ENCODE measurements around the gene UXT. TPM values are rescaled to one million over a fixed set of nuclear protein-coding genes. Genes with fewer than 3 reads are reported as not detected.

Gene UXT
- total and polyA plus RNA-seq, 2 experiments from 2014 or later, result 58.4 to 141 TPM

DNA sequence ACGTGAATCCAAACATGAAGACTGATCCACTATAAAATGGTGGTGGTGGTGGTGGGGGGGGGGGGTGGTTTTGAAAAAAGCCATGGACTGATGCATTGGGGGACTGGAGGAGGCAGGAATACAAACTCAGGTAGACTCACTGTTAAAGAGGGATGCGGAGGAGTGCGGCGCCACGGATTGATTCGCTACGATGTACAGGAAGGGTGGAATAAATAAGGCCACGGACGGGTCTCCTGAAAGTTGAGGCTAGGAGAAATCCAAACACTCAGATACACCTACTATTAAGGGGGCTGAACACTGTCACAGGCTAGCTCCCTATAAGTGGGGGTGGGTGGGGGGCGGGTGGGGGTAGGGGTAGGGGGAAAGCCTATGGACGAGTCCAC is 9.2 kb downstream of the UXT start (continued):
- TF ChIP-seq, protein P1, sequence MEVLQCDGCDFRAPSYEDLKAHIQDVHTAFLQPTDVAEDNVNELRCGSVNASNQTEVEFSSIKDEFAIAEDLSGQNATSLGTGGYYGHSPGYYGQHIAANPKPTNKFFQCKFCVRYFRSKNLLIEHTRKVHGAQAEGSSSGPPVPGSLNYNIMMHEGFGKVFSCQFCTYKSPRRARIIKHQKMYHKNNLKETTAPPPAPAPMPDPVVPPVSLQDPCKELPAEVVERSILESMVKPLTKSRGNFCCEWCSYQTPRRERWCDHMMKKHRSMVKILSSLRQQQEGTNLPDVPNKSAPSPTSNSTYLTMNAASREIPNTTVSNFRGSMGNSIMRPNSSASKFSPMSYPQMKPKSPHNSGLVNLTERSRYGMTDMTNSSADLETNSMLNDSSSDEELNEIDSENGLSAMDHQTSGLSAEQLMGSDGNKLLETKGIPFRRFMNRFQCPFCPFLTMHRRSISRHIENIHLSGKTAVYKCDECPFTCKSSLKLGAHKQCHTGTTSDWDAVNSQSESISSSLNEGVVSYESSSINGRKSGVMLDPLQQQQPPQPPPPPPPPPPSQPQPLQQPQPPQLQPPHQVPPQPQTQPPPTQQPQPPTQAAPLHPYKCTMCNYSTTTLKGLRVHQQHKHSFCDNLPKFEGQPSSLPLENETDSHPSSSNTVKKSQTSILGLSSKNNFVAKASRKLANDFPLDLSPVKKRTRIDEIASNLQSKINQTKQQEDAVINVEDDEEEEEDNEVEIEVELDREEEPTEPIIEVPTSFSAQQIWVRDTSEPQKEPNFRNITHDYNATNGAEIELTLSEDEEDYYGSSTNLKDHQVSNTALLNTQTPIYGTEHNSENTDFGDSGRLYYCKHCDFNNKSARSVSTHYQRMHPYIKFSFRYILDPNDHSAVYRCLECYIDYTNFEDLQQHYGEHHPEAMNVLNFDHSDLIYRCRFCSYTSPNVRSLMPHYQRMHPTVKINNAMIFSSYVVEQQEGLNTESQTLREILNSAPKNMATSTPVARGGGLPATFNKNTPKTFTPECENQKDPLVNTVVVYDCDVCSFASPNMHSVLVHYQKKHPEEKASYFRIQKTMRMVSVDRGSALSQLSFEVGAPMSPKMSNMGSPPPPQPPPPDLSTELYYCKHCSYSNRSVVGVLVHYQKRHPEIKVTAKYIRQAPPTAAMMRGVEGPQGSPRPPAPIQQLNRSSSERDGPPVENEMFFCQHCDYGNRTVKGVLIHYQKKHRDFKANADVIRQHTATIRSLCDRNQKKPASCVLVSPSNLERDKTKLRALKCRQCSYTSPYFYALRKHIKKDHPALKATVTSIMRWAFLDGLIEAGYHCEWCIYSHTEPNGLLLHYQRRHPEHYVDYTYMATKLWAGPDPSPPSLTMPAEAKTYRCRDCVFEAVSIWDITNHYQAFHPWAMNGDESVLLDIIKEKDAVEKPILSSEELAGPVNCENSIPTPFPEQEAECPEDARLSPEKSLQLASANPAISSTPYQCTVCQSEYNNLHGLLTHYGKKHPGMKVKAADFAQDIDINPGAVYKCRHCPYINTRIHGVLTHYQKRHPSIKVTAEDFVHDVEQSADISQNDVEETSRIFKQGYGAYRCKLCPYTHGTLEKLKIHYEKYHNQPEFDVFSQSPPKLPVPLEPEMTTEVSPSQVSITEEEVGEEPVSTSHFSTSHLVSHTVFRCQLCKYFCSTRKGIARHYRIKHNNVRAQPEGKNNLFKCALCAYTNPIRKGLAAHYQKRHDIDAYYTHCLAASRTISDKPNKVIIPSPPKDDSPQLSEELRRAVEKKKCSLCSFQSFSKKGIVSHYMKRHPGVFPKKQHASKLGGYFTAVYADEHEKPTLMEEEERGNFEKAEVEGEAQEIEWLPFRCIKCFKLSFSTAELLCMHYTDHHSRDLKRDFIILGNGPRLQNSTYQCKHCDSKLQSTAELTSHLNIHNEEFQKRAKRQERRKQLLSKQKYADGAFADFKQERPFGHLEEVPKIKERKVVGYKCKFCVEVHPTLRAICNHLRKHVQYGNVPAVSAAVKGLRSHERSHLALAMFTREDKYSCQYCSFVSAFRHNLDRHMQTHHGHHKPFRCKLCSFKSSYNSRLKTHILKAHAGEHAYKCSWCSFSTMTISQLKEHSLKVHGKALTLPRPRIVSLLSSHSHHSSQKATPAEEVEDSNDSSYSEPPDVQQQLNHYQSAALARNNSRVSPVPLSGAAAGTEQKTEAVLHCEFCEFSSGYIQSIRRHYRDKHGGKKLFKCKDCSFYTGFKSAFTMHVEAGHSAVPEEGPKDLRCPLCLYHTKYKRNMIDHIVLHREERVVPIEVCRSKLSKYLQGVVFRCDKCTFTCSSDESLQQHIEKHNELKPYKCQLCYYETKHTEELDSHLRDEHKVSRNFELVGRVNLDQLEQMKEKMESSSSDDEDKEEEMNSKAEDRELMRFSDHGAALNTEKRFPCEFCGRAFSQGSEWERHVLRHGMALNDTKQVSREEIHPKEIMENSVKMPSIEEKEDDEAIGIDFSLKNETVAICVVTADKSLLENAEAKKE (CRISPR knock-in tag; IDR thresholded peaks at IDR 0.05), result no peak
- no peak for TF ChIP-seq EZH2phosphoT487 (IDR thresholded peaks at IDR 0.05; ENCODE audit: unreplicated experiment)

DNA sequence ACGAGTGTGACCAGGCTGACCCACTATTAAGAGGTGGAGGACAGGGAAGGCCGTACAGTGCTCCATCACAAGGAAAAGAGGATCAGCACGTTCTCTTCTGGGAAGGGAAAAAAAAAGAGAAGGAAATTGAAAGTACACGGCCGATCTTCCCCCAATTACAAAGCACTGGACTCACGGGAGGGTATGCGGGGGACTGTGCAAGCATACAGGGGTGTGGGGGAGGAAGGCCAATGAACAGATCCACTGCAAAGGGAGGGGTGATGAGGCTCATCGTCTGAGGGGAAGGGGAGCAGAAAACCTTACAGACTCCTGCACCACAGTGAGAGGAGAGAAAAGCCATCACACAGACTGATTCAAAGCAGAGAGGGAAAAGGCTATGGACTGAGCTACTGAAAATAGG is 9.7 kb downstream of the UXT start:
- Histone ChIP-seq H3K27ac (ENCODE audit: low read depth) (no peak overlapping the region), H3K36me3 (ENCODE audit: insufficient read depth) (no peaks in the 10 kb centered on the region), H3K79me2 (replicated peaks; ENCODE audit: insufficient read depth) (peaks cover 21% of the 10 kb centered on the region), H3K4me2 (peak overlapping the region; percentile 73), H4K20me1 (replicated peaks; ENCODE audit: insufficient read depth) (no peaks in the 10 kb centered on the region; the same call in 1 of the 2 replicates), H3F3A (replicated peaks; ENCODE audit: low read depth) (no peaks in the 10 kb centered on the region), H2AFZ (no peak overlapping the region), H3K27me3 (ENCODE audit: insufficient read depth) (no peaks in the 10 kb centered on the region), H3K4me1 (ENCODE audit: insufficient read depth) (peaks cover 3% of the 10 kb centered on the region; the same call in 1 of the 2 replicates), H3K9me2 (ENCODE audit: insufficient read depth) (no peaks in the 10 kb centered on the region), H3K4me3 (peak overlapping the region; percentile 69)
- DNase-seq (ENCODE audit: low spot score) (no peak), ATAC-seq (no peak)
- Mint-ChIP-seq H3K4me1 (peaks cover 23% of the 10 kb centered on the region), H3K27ac (no peak overlapping the region), H3K27me3 (ENCODE audit: insufficient read depth, low read depth, poor library complexity) (peaks cover 11% of the 10 kb centered on the region), H3K9me3 (no peaks in the 10 kb centered on the region), H3K4me3 (peak overlapping the region; percentile 92), H3K36me3 (ENCODE audit: low read depth) (peaks cover 27% of the 10 kb centered on the region)
- TF ChIP-seq JUNB (IDR thresholded peaks at IDR 0.05; ENCODE audit: unreplicated experiment), result no peak
- TF ChIP-seq, protein P2, sequence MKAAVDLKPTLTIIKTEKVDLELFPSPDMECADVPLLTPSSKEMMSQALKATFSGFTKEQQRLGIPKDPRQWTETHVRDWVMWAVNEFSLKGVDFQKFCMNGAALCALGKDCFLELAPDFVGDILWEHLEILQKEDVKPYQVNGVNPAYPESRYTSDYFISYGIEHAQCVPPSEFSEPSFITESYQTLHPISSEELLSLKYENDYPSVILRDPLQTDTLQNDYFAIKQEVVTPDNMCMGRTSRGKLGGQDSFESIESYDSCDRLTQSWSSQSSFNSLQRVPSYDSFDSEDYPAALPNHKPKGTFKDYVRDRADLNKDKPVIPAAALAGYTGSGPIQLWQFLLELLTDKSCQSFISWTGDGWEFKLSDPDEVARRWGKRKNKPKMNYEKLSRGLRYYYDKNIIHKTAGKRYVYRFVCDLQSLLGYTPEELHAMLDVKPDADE (IDR thresholded peaks at IDR 0.05), result no peak
- no peak for TF ChIP-seq EZH2 (IDR thresholded peaks at IDR 0.05; ENCODE audit: low read depth, unreplicated experiment)
- no peak for TF ChIP-seq CREB1 (CRISPR knock-in tag; IDR thresholded peaks at IDR 0.05; ENCODE audit: low read depth)
- no peak for TF ChIP-seq ZNF331 (CRISPR knock-in tag; IDR thresholded peaks at IDR 0.05; ENCODE audit: low read depth)
- TF ChIP-seq NANOG (IDR thresholded peaks at IDR 0.05; ENCODE audit: borderline replicate concordance), result no peak
- no peak for TF ChIP-seq POLR2AphosphoS5 (IDR thresholded peaks at IDR 0.05; ENCODE audit: low read depth)
- TF ChIP-seq, protein P3, sequence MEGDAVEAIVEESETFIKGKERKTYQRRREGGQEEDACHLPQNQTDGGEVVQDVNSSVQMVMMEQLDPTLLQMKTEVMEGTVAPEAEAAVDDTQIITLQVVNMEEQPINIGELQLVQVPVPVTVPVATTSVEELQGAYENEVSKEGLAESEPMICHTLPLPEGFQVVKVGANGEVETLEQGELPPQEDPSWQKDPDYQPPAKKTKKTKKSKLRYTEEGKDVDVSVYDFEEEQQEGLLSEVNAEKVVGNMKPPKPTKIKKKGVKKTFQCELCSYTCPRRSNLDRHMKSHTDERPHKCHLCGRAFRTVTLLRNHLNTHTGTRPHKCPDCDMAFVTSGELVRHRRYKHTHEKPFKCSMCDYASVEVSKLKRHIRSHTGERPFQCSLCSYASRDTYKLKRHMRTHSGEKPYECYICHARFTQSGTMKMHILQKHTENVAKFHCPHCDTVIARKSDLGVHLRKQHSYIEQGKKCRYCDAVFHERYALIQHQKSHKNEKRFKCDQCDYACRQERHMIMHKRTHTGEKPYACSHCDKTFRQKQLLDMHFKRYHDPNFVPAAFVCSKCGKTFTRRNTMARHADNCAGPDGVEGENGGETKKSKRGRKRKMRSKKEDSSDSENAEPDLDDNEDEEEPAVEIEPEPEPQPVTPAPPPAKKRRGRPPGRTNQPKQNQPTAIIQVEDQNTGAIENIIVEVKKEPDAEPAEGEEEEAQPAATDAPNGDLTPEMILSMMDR (conservative IDR thresholded peaks at IDR 0.05; ENCODE audit: low read depth in 2 of 2), result no peak
- no peak for TF ChIP-seq STAT1 (IDR thresholded peaks at IDR 0.05; ENCODE audit: unreplicated experiment)
- TF ChIP-seq EZH2phosphoT487 (IDR thresholded peaks at IDR 0.05; ENCODE audit: unreplicated experiment), result no peak
- TF ChIP-seq ZNF114 (CRISPR knock-in tag; IDR thresholded peaks at IDR 0.05), result no peak
- TF ChIP-seq, protein P4, sequence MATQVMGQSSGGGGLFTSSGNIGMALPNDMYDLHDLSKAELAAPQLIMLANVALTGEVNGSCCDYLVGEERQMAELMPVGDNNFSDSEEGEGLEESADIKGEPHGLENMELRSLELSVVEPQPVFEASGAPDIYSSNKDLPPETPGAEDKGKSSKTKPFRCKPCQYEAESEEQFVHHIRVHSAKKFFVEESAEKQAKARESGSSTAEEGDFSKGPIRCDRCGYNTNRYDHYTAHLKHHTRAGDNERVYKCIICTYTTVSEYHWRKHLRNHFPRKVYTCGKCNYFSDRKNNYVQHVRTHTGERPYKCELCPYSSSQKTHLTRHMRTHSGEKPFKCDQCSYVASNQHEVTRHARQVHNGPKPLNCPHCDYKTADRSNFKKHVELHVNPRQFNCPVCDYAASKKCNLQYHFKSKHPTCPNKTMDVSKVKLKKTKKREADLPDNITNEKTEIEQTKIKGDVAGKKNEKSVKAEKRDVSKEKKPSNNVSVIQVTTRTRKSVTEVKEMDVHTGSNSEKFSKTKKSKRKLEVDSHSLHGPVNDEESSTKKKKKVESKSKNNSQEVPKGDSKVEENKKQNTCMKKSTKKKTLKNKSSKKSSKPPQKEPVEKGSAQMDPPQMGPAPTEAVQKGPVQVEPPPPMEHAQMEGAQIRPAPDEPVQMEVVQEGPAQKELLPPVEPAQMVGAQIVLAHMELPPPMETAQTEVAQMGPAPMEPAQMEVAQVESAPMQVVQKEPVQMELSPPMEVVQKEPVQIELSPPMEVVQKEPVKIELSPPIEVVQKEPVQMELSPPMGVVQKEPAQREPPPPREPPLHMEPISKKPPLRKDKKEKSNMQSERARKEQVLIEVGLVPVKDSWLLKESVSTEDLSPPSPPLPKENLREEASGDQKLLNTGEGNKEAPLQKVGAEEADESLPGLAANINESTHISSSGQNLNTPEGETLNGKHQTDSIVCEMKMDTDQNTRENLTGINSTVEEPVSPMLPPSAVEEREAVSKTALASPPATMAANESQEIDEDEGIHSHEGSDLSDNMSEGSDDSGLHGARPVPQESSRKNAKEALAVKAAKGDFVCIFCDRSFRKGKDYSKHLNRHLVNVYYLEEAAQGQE (IDR thresholded peaks at IDR 0.05; ENCODE audit: unreplicated experiment), result no peak
